Large intestine (tissue), 3 donors: Measurements from ENCODE around the gene PLA2G4C. TPM values are rescaled to one million over a fixed set of nuclear protein-coding genes. Genes with fewer than 3 reads are reported as not detected.

Experiments
- DNase-seq, 2 donors: peaks; one replicate each; pipeline versions ENCODE4 v3.0.0 to v3.0.0-alpha.2; 2013
- H3K27ac ChIP-seq: one replicate; pipeline ENCODE4 v1.5.1; 2013; ENCODE audit warnings: low read length
- H3K27me3 ChIP-seq: 2 replicates; pipeline ENCODE4 v1.6.1; 2013; ENCODE audit warnings: low read length; ENCODE audit not compliant: control insufficient read depth, insufficient read depth
- H3K36me3 ChIP-seq: 2 replicates; pipeline ENCODE4 v1.6.1; 2013; ENCODE audit warnings: low read length; ENCODE audit not compliant: control insufficient read depth, insufficient read depth
- H3K4me1 ChIP-seq: one replicate; pipeline ENCODE4 v1.6.1; 2013; ENCODE audit warnings: low read length; ENCODE audit not compliant: control insufficient read depth, insufficient read depth
- H3K4me3 ChIP-seq: one replicate; pipeline ENCODE4 v1.5.1; 2013; ENCODE audit warnings: low read length
- H3K9me3 ChIP-seq: one replicate; pipeline ENCODE4 v1.6.1; 2013; ENCODE audit warnings: mild to moderate bottlenecking, low read depth, low read length, moderate library complexity; ENCODE audit not compliant: control insufficient read depth
- WGBS: methylation state at CpG from one replicate; pipeline ENCODE4 v1.1.5; 2013; ENCODE audit warnings: low lambda C conversion rate; ENCODE audit not compliant: insufficient coverage; 5-methylcytosine and 5-hydroxymethylcytosine counted together
- polyA plus RNA-seq: library from polyadenylated mRNA; unstranded; fragments of 120-200 nt; gene quantifications from one replicate; pipeline ENCODE4 v1.2.1, GENCODE V29; 2013

PLA2G4C gene
- polyA plus RNA-seq, 1 donor, result 5.3 TPM

- Histone ChIP-seq H3K36me3 (peaks cover 37% of the 10 kb centered on the region), H3K4me3 (no peak overlapping the region), H3K27me3 (no peaks in the 10 kb centered on the region), H3K4me1 (no peaks in the 10 kb centered on the region), H3K27ac (no peak overlapping the region), H3K9me3 (no peaks in the 10 kb centered on the region)
- DNase-seq, result no peak
- WGBS, result no CpG with 5 or more reads among the region's 4 CpGs
These were observed 25.9 kb upstream of the PLA2G4C start for GRCh38 chr19:48136547-48136946.

- Histone ChIP-seq H3K4me3 (no peak overlapping the region), H3K27ac (no peak overlapping the region), H3K36me3 (peaks cover 44% of the 10 kb centered on the region), H3K9me3 (no peaks in the 10 kb centered on the region), H3K4me1 (no peaks in the 10 kb centered on the region), H3K27me3 (no peaks in the 10 kb centered on the region)
- DNase-seq, result no peak
- WGBS, result no CpG with 5 or more reads among the region's 8 CpGs
These were observed 24.8 kb upstream of the PLA2G4C start for GRCh38 chr19:48135411-48135810.

- Histone ChIP-seq H3K36me3 (peaks cover 43% of the 10 kb centered on the region), H3K27me3 (no peaks in the 10 kb centered on the region)
These were observed 22.5 kb upstream of the PLA2G4C start for GRCh38 chr19:48133094-48133493.

GRCh38 chr19:48127561-48127960 lies 16.9 kb upstream of the PLA2G4C start:
- WGBS, result no CpG with 5 or more reads among the region's 6 CpGs
- Histone ChIP-seq H3K36me3 (peaks cover 48% of the 10 kb centered on the region), H3K4me3 (no peak overlapping the region), H3K27me3 (no peaks in the 10 kb centered on the region), H3K27ac (no peak overlapping the region), H3K4me1 (no peaks in the 10 kb centered on the region), H3K9me3 (no peaks in the 10 kb centered on the region)
- DNase-seq, result no peak

More at GRCh38 chr19:48133094-48133493, 22.5 kb upstream of the PLA2G4C start:
- no peak overlapping the region for H3K27ac ChIP-seq
- no CpG with 5 or more reads among the region's 6 CpGs for WGBS
- H3K4me1 ChIP-seq, result no peaks in the 10 kb centered on the region
- H3K4me3 ChIP-seq, result no peak overlapping the region
- DNase-seq, result no peak
- H3K9me3 ChIP-seq, result no peaks in the 10 kb centered on the region

- H3K36me3 ChIP-seq, result peaks cover 49% of the 10 kb centered on the region
- peak in 1 of 2 donors; percentile 55 for DNase-seq
- WGBS, result no CpG with 5 or more reads among the region's 12 CpGs
- no peak overlapping the region for H3K27ac ChIP-seq
- H3K4me1 ChIP-seq, result no peaks in the 10 kb centered on the region
- H3K27me3 ChIP-seq, result no peaks in the 10 kb centered on the region
- no peak overlapping the region for H3K4me3 ChIP-seq
- H3K9me3 ChIP-seq, result peaks cover 4% of the 10 kb centered on the region
These were observed 13.5 kb upstream of the PLA2G4C start for GRCh38 chr19:48123907-48124651.

- Histone ChIP-seq H3K27ac (no peak overlapping the region), H3K36me3 (peaks cover 56% of the 10 kb centered on the region), H3K4me3 (no peak overlapping the region), H3K9me3 (peaks cover 4% of the 10 kb centered on the region), H3K4me1 (no peaks in the 10 kb centered on the region), H3K27me3 (no peaks in the 10 kb centered on the region)
- no peak for DNase-seq
- WGBS, result 100% methylated on average over 4 of the region's 14 CpGs
These were observed 11.8 kb upstream of the PLA2G4C start for GRCh38 chr19:48122421-48122820.

GRCh38 chr19:48121909-48122371 lies 11.3 kb upstream of the PLA2G4C start:
- DNase-seq, result no peak
- H3K36me3 ChIP-seq, result peaks cover 55% of the 10 kb centered on the region
- no CpG with 5 or more reads among the region's 10 CpGs for WGBS
- no peaks in the 10 kb centered on the region for H3K4me1 ChIP-seq
- peaks cover 4% of the 10 kb centered on the region for H3K9me3 ChIP-seq
- no peak overlapping the region for H3K4me3 ChIP-seq
- no peaks in the 10 kb centered on the region for H3K27me3 ChIP-seq
- no peak overlapping the region for H3K27ac ChIP-seq

- H3K36me3 ChIP-seq, result peaks cover 54% of the 10 kb centered on the region
- peaks cover 4% of the 10 kb centered on the region for H3K9me3 ChIP-seq
- no peaks in the 10 kb centered on the region for H3K4me1 ChIP-seq
- no peak overlapping the region for H3K27ac ChIP-seq
- H3K4me3 ChIP-seq, result no peak overlapping the region
- H3K27me3 ChIP-seq, result no peaks in the 10 kb centered on the region
- no peak for DNase-seq
- no CpG with 5 or more reads among the region's 14 CpGs for WGBS
These were observed 10.4 kb upstream of the PLA2G4C start for GRCh38 chr19:48121066-48121465.

GRCh38 chr19:48120505-48120904 lies 9.9 kb upstream of the PLA2G4C start:
- Histone ChIP-seq H3K27me3 (no peaks in the 10 kb centered on the region), H3K27ac (no peak overlapping the region), H3K4me3 (no peak overlapping the region), H3K9me3 (peaks cover 4% of the 10 kb centered on the region), H3K36me3 (peaks cover 56% of the 10 kb centered on the region), H3K4me1 (no peaks in the 10 kb centered on the region)
- no peak for DNase-seq
- 100% methylated on average over 1 of the region's 2 CpGs for WGBS

GRCh38 chr19:48118131-48118517 lies 7.5 kb upstream of the PLA2G4C start:
- Histone ChIP-seq H3K4me1 (no peaks in the 10 kb centered on the region), H3K27ac (no peak overlapping the region), H3K36me3 (peaks cover 50% of the 10 kb centered on the region), H3K27me3 (no peaks in the 10 kb centered on the region), H3K9me3 (peaks cover 4% of the 10 kb centered on the region), H3K4me3 (no peak overlapping the region)
- WGBS, result 96% methylated on average over 4 of the region's 11 CpGs
- no peak for DNase-seq
